ENCODE data around the gene CYP2D6.

- TF ChIP-seq POLR2A (IDR thresholded peaks at IDR 0.05; ENCODE audit: low read depth, low read length) (no peak), POLR2AphosphoS5 (IDR thresholded peaks at IDR 0.05; ENCODE audit: low read depth, low read length) (no peak), TAF1 (IDR thresholded peaks at IDR 0.05; ENCODE audit: low read depth, low read length) (no peak), POU2F2 (IDR thresholded peaks at IDR 0.05; ENCODE audit: low read depth, low read length) (no peak), SPI1 (IDR thresholded peaks at IDR 0.05; ENCODE audit: low read depth, low read length) (no peak)
These were observed 22.2 kb upstream of the CYP2D6 start for GRCh38 chr22:42152661-42153270.

All from GM12891 (cell line).